ENCODE data around the gene NRXN3. TPM values are rescaled to one million over a fixed set of nuclear protein-coding genes. Genes with fewer than 3 reads are reported as not detected.

Gene NRXN3
- total RNA-seq, 1 experiment from 2014 or later = 0.59 TPM

DNA sequence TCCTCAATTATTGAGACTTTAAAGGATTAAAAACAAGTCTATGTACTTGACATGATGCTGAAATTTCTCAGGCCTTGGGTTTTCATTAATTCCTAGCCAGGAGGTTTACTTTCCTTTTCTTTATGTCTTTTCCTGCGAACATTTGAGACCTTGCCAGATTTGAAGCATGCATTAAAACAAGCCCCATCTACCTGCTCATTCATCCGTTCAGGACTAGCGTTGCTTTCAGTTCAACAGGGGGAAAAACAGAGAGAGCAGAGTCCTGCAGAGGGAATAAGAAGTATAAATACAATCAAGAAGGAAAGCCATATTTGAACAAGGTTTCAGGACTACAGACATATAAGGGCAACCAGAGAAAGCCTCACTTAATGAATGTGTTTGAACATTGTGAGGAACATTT lies 1498.8 kb downstream of the NRXN3 start:
- DNase-seq (ENCODE audit: low spot score) = no peak

DNA sequence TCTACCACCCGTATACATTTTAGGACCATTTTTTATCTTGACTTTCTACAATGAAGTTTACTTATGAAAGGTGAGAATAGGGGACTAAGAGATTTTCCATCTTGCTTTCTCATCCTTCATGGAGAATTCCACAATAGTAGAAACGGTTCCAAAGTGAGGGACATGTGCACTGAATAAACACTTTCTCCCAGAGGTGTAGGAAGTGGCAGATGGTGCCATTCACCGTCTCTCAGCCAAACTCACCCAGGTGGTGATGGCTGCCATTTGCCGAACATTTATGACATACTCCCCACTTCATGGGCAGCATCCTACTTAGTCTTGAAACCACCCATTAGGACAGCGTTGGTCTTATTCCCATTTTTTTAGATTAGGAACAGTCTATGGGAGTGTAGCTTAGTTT lies 1500.6 kb downstream of the NRXN3 start:
- no peak for DNase-seq (ENCODE audit: low spot score)

DNA sequence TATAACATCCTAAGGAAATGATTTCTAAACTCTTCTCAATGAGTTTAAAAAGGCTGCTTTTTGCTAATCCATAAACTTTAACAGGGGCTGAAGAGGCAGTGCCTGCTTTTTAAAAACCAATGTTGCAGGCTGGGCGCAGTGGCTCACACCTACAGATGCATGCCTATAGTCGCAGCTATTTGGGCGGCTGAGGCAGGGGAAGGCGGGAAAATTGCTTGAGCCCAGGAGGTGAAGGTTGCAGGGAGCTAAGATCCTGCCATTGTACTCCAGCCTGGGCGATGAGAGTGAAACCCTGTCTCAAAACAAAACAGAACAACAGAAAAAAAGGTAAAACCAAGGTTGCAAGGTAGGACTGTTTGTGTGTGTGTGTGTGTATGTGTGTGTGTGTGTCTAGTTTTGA lies 1509.9 kb downstream of the NRXN3 start:
- DNase-seq (ENCODE audit: low spot score) = no peak

DNA sequence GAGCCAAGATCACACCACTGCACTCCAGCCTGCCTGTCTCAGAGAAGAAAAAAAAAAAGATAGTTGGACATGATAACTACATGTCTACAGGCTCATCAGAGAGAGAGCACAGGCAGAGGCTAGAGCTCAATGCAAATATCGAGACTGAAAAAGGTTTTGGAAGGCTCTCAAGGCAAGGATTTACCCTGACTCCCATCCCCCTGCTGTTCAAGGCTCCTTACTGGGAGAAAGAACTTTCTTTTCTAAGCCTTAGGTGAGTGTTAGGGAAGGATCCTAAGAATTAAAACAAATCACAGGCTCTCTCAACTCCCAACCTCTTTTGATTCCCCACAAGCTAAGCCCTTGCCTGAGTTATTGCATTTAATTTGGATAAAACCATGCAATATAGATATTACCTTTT lies 1516.0 kb downstream of the NRXN3 start:
- no peak for DNase-seq (ENCODE audit: low spot score)

DNA sequence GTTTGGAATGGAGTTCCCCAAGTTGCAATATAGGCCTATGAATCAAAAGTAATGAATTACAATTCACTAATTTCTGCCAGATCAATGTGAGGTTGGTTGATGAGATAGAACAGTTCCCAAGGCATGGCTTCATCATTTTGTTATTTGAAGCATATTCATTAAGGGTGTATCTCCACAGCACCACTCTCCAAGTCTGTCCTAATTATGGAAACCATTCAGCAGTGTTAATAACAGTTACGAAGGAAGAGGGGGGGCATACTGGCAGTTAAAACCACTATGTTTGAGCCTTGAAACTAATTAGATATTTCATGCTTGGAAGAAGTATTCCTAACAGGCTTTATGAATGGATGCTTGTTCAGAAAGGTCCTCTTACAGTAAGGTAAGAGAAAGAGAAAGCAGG lies 1520.8 kb downstream of the NRXN3 start:
- no peak for DNase-seq (ENCODE audit: low spot score)

DNA sequence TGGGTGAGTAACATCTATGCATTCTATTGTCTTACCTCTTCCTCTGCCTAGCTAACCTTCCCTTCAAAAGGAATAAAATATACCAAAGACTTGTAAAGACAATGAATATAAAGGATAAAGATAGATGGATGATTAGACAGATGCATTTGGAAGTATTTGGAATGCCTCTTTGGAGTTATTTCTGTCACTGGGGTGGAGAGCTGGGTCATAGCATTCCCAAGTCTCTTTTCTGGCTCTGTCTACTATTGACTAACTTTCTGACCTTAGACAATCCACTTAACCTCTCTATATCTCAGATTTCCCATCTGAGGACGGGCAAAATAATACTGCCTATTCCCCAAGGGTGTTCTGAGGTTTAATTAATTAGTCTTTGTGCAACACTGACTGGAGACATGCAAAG lies 1523.8 kb downstream of the NRXN3 start:
- no peak for DNase-seq (ENCODE audit: low spot score)

DNA sequence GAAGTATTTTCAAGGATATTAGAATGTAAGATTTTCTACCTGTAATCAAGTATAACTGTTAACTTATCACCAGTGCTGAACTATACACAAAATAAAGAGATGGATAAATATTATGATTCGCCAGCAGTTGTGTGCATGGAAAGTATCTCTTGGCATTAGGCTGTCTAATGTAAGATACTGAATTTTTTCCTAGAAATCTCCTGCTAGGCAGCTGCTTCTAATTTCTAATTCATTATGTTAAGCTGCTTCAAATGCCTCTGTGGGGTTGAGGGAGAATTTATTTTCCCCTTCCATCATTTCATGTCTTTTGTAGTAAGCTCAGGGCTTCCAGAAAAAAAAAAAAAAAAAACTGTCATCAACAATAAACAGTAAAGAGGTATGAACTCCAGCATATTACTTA lies 1525.1 kb downstream of the NRXN3 start:
- DNase-seq (ENCODE audit: low spot score) = no peak

DNA sequence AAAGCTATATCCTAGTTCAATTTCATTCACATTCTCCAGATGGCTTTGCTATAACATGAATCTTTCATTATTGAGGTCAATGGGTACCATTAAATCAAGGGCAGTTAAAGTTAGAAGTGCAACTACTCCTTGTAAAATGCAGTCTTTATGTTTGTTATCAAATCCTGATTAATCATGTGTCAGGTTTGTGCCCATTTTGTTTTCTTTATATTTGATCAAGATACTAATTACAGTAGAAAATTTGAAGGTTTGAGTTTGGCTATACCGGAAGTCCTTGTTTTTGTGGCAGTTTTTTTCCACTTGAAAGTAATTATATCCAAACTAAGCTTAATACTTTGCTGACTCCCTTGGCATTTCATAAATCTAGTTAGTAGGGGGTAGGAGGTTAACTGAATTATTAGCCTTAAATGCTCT lies 1528.1 kb downstream of the NRXN3 start:
- DNase-seq (ENCODE audit: low spot score) = no peak

DNA sequence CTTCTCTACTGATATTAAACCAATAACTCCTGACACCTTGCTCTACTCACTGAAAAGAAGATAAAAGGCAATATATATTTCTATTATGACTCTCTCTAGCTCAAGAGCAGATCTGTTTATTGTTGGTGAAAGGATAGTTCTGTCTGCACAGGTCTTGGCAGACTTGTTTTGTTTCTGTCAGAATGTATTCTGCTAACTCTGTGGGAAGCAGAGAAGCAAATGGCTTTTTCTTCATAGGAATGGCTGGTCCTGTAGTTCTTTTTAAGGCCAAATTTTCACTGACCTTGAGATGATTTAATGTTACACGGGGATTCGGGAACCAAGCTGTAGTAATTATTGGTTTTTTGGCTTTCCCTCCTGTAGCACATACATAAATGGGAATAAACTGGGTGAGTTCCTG lies 1529.0 kb downstream of the NRXN3 start:
- no peak for DNase-seq (ENCODE audit: low spot score)

DNA sequence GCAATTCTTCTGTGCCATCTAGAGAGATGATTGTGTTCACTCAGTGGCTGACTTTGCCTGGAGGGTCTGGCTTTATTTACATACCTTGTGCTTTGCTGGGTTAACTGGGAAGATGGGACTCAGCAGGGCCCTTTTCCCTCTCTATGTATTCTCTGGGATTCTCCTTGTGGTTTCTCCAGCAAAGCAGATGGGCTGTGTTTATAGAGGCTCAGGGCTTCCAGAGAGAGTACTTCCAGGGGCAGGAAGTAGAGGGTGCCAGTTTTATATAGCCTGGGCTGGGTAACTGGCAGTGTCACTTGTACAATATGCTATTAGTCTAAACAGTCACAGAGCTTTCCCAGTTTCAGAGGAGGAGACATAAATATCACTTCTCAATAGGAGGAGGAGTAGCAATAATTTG lies 1531.2 kb downstream of the NRXN3 start:
- no peak for DNase-seq (ENCODE audit: low spot score)

DNA sequence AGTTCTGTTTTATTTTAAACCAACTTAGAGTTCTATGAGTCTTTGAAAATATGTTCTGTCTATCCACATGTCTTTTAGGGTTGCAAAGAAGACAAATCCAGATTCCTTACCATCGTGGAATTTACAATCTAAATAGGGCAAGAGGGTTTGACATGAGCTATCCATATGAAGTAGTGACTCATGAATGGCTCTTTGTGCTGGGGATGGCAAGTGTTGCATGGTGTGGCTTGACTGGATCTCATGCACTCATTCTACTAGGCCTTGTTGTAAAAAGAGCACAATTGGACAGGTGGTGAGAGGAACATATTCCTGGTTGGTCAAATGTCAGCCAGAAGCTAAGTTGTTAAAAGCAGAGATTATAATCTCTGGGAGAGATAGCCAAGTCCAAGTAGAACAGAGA lies 1532.0 kb downstream of the NRXN3 start:
- no peak for DNase-seq (ENCODE audit: low spot score)

DNA sequence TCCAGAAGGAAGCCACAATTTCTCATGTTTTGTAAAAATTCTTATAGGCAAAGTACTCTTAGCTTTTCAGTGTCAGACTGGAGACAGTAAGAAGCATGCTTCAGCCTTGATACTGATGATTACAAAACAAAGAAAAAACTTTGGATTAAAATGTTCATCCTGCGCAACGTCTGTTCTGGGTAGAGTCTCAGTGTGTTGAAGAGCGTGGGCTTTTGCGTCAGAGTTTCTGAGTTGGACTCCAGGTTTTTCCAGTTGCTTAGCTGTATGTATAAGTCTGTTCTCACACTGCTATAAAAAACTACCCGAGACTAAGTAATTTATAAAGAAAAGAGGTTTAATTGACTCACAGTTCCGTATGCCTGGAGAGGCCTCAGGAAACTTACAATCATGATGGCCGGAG lies 1533.0 kb downstream of the NRXN3 start:
- DNase-seq (ENCODE audit: low spot score) = no peak

DNA sequence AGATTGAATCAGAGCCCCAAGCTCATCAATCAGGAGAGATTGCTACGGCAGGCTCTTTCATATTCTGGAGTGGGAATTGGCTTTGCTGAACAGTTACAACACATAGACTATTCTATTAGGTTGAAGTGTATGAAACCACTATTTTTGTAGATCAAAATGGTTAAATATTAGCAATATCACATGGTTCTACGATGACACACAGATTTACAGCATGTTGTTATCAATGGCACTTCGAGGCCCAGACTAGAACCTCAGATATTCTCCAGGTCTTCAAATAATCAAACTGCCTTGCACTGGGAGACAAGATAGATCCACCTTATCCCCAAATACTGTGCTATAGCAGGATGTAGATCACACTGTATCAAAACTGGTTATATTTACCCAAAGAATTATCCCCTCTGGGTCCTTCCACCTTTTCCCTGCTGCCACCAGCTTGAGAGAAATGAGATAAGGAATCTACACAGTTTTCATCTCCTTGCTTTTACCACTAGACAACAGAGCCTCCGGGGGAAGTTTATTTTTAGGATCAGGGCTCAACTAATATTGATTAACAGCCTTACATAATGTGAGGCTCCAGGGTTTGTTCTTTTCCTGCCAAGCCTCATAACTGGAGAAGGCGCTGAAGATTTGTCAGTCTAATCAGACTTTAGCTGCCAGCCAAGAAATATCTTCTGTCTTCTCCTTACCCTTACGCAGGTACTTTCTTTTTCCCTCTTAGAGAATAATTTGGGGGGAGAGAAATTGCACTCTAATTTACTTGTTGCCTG lies 1534.1 kb downstream of the NRXN3 start:
- no peak for DNase-seq (ENCODE audit: low spot score)

DNA sequence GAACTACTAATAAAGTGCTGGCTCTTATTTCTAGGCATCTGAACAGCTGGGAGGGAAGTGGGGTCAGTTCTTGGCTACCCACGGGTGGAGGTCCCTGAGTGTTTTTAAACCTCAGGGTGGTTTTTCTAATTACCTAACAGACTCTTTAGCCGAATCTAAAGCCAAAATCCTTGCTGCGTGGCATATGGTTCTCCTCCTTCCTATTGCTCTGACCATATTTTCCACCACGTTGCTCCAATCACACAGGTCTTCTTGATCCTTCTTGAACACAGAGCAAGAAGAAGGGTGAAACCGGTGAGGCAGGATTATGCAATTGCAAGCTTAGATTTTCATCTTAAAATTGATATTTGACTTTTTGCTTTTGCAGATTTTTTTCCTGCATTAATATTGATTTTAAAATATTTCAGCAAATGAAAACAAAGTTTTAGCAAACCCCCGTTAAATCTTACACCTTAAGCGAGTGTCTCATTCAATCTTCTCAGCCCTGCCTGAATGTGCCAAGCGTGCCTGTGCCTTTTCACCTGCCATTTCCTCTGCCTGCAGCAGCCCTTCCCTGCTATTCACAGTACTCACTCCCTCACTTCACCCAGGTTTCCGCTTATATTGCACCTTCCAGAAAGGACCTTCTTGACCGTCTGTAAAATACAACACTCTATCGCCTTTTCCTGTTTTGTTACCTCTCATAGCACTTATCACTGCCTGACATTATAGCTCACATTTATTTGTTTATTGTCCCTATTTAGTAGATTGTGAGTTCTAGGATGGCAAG lies 1535.1 kb downstream of the NRXN3 start:
- DNase-seq (ENCODE audit: low spot score) = no peak

DNA sequence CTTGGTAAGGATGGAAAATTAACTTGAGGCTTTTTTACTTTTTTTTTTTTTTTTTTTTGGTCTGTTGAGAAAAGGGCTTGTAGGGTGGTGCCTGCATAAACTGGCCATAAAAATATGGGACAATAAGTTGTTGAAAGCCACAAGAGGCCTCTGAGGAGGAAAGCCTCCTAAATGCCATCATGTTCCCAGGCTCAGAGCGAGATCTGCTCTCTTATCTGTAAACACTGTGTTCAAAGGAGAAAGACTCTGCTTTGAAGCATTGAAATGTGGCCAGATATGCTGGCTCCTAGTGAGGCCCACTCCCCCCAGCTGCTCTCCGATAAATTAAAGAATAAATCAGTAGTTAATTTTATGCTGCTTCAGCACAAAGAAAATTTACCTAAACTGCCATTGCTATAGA lies 1536.2 kb downstream of the NRXN3 start:
- DNase-seq (ENCODE audit: low spot score) = no peak

DNA sequence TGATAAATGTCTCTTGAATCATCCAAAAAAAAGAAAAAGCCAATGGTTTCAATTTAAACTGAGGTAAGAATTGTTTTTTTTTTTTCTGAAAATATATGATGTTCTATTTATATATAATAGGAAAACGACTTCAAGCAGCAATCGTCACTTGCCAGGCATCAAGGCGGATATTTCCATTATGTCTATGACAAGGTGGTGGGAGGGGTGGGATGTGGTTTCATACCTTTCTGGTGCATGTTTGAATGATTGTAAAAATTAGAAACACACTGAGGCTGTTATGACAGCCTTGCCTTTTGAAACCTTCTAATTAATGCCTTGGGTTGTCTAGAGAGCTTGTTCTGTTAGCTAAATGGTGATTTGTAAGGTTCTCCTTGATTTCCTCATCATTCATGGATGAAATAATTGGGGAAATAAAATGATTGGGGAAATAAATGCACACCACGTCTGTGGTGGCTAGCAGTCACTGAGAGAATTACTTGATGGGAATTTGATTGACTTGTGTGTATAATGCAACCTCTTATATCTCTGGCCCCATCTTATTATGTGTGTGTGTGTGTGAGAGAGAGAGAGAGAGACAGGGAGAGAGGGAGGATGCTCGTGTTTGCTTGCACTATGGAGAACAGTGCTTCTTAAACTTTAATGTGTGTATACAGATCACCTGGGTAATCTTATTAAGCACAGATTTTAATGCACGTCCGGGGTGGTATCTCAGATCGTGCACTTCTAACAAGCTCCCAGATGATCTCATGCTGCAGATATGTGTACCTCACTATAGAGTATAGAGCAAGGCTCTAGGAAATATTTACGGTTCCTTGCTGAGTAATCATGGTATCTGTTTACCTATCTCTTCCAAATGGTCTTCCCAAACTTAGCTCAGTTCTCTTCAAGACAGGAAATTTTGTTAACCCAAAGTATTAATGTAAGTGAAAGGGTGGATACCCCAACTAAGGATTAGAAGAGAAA lies 1538.5 kb downstream of the NRXN3 start:
- DNase-seq (ENCODE audit: low spot score) = peak; percentile 39

DNA sequence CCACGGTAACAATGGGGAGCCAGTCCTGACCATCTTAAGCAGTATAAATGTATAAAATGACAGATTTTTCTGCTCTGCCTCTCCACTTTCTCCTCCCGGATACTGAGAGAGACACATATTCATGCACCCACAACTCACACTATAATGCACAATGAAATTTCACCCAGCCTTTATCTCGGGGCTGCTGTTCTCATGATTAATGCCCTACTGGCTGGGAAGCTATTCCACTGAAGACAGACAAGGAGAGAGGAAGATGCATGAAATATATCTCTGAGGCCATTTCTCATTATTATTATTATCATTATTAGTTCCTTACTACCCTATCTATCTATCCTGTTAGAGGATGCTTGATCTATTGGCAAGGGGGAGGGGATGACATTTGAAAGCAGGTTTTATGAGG lies 1539.4 kb downstream of the NRXN3 start:
- DNase-seq (ENCODE audit: low spot score) = no peak

DNA sequence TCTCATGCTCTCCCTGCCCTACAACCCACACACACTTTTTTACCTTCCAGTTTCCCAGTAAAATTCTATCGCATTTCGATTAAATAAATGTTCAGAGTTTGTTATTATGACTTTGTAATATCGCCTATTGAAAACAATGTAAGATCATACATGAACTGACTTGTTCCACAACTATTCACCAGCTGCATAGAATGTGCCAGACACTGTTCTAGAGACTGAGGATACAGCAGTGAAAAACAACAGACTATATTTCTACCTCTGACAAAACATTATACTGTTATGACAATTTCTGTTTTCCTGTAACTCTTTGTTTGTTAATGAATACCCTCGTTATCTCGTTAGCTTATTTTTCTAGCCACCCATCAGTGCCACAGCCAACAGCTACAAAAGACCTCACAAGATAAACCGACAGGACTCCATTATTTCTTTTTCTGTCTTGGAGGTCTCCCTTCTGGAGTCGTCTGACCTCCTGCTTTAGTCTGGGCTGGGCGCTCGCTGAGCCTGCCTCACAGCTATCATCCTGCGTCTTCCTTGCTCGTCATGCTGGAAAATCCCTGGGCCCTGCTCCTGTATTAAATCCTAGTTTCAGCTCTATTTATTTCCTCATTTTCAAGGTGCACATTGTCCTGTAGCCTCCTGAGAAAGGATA lies 1542.3 kb downstream of the NRXN3 start:
- DNase-seq (ENCODE audit: low spot score) = no peak

DNA sequence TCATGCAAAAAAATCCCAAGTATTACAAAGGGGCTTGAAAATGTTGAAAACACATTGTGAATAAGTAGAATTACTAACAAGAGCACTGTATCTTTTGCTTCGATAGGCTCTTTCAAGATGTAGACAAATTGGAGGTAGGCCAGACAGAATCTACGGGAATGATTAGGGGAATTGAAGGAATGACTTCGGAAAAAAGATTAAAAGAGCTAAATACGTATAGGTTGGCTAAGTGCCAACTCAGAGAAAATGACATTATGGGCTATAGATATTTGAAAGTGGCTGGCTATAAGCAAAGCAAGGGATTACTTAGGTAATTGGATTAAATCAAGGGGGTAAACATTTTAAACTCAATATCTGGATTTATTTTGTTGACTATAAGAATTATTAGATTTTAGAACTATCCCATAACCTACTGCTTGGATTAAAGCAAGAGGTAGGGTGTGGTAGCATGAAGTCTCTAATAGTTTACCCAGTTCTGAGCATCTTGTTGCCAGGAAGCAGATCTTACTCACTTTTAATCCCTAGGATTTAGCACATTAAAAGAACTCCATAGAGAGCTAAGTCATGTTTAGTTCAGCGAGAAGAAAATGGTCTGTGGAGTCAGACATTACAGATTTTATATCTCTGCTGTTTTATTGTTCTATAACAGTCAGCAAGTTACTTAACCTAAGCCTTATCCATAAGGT lies 1551.4 kb downstream of the NRXN3 start:
- no peak for DNase-seq (ENCODE audit: low spot score)

DNA sequence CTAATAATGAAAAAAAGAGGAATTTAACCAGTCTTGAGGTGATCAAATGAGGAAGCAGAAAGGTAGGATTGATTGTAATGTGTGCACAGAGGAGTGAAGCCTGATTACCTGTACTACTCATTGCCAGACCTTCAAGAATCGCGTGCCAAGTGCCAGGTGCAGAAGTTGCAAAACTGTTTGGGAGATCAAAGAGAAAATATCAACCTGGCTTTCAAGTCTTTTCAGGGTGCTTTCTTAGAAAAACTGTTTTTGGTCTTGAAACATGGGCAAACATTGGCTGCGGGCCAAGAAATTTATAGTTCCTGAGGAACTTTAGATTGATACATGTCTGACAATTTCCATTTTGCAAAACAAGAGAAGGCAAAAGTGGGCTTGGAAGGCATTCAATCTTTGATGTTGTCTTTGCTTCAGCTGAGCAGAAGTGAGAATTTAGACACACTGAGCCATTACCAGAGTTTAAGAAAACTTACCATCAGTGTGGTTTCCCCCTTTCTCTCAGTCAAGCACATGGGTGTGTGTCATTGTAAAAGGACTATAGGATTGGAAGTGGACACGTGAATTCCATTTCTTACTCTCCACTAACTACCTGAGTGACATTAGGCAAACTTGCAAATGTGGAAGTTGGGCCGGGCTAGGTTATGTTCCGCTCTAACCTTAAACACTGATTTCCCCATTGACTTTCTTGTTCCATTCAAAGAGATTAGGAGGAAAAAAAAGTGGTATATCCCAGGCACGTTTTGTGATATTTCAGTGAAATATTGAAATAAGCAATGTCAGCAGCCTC lies 1555.0 kb downstream of the NRXN3 start:
- DNase-seq (ENCODE audit: low spot score) = no peak

All from A172 (cell line).